Natural killer cell treated with Interleukin-12 subunit alpha and Interleukin-12 subunit beta and Interleukin-15 and Interleukin-18, amount 100 ng/mL, for 72 hours (primary cell): ENCODE measurements around the gene ZC3H12A. TPM values are rescaled to one million over a fixed set of nuclear protein-coding genes. Genes with fewer than 3 reads are reported as not detected.

Source experiments
- ATAC-seq, 2 donors: fragments of 150-1000 bp; cut with Tn5 transposase in 1 of 2; sonication (Bioruptor Pico), chemical (Tn5 transposase) in 1 of 2; 2 replicates each; pipeline ENCODE4 v1.10.0; 2021
- DNase-seq: peaks from one replicate; pipeline ENCODE4 v3.0.0; 2022; ENCODE audit warnings: low spot score
- H3K27ac Mint-ChIP-seq, 2 donors: 1 replicate in 1 of 2; 2 replicates in 1 of 2; pipeline ENCODE4 v1.8.0; 2022; ENCODE audit warnings: mixed read lengths in 2 of 2, mild to moderate bottlenecking in 1 of 2, moderate library complexity in 1 of 2
- H3K27me3 Mint-ChIP-seq, 2 donors: 1 replicate in 1 of 2; 2 replicates in 1 of 2; pipeline ENCODE4 v1.8.0; 2022; ENCODE audit warnings: mixed read lengths in 2 of 2
- H3K36me3 Mint-ChIP-seq: one replicate; pipeline ENCODE4 v1.8.0; 2022; ENCODE audit warnings: mixed read lengths
- H3K4me1 Mint-ChIP-seq, 2 donors: 1 replicate in 1 of 2; 2 replicates in 1 of 2; pipeline ENCODE4 v1.8.0; 2022; ENCODE audit warnings: low read depth in 2 of 2, mixed read lengths in 2 of 2, mild to moderate bottlenecking in 1 of 2
- H3K4me3 Mint-ChIP-seq: one replicate; pipeline ENCODE4 v1.8.0; 2022; ENCODE audit warnings: mixed read lengths
- H3K9me3 Mint-ChIP-seq: 2 replicates; pipeline ENCODE4 v1.8.0; 2022; ENCODE audit warnings: mixed read lengths
- total RNA-seq, 2 donors: library from RNA; stranded (reverse); gene quantifications; one replicate each; pipeline ENCODE4 v1.2.3, GENCODE V29; 2022

Gene ZC3H12A
- total RNA-seq, 2 donors from 2014 or later, result 109 to 198 TPM

- Mint-ChIP-seq H3K36me3 (no peaks in the 10 kb centered on the region), H3K4me3 (no peak overlapping the region)
These were observed 32.2 kb upstream of the ZC3H12A start for GRCh38 chr1:37442139-37442538.

GRCh38 chr1:37442644-37443043 lies 31.7 kb upstream of the ZC3H12A start:
- Mint-ChIP-seq H3K36me3 (no peaks in the 10 kb centered on the region), H3K4me1 (no peaks in the 10 kb centered on the region), H3K27ac (no peak overlapping the region), H3K4me3 (no peak overlapping the region), H3K27me3 (peaks cover 12 to 22% of the 10 kb centered on the region in 2 donors), H3K9me3 (no peaks in the 10 kb centered on the region)
- DNase-seq (no peak), ATAC-seq (no peak)

More at GRCh38 chr1:37442139-37442538, 32.2 kb upstream of the ZC3H12A start:
- DNase-seq (no peak), ATAC-seq (no peak)
- Mint-ChIP-seq H3K4me1 (no peaks in the 10 kb centered on the region), H3K9me3 (no peaks in the 10 kb centered on the region), H3K27ac (no peak overlapping the region), H3K27me3 (peaks cover 12 to 22% of the 10 kb centered on the region in 2 donors)

- peaks cover 0 to 9% of the 10 kb centered on the region in 2 donors for H3K4me1 Mint-ChIP-seq
- DNase-seq (no peak), ATAC-seq (no peak)
- no peak overlapping the region for H3K4me3 Mint-ChIP-seq
- no peaks in the 10 kb centered on the region for H3K36me3 Mint-ChIP-seq
- no peak overlapping the region for H3K27ac Mint-ChIP-seq
- peaks cover 9 to 22% of the 10 kb centered on the region in 2 donors for H3K27me3 Mint-ChIP-seq
- H3K9me3 Mint-ChIP-seq, result no peaks in the 10 kb centered on the region
These were observed 27.5 kb upstream of the ZC3H12A start for GRCh38 chr1:37446874-37447273.

DNA sequence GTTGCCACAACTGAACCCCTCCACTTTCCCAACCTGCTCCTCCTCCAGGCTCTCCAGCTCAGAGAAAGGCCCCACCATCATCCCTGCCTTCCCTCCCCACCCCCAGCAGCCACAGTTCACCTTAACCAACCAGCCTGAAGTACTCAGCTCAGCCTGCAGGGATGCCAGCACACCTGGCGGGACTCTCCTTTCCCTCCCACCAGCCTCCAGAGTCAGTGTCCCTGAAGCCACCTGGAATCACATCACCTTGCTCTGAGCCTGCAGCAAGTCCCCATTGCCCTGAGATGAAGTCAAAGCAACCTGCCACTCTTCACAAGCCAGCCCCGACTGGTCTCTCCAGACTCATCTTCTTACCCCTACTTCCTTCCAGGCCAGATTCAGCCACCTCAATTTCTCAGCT lies 26.2 kb upstream of the ZC3H12A start:
- ATAC-seq, result no peak
- Mint-ChIP-seq H3K27me3 (peaks cover 4 to 12% of the 10 kb centered on the region in 2 donors), H3K9me3 (no peaks in the 10 kb centered on the region), H3K4me1 (peaks cover 0 to 9% of the 10 kb centered on the region in 2 donors), H3K4me3 (no peak overlapping the region), H3K36me3 (no peaks in the 10 kb centered on the region), H3K27ac (no peak overlapping the region)
- no peak for DNase-seq

GRCh38 chr1:37448691-37449417 lies 25.5 kb upstream of the ZC3H12A start:
- H3K27me3 Mint-ChIP-seq, result peaks cover 4 to 11% of the 10 kb centered on the region in 2 donors
- H3K9me3 Mint-ChIP-seq, result no peaks in the 10 kb centered on the region
- peaks cover 0 to 9% of the 10 kb centered on the region in 2 donors for H3K4me1 Mint-ChIP-seq
- ATAC-seq (no peak), DNase-seq (no peak)
- H3K4me3 Mint-ChIP-seq, result no peak overlapping the region
- no peak overlapping the region for H3K27ac Mint-ChIP-seq
- H3K36me3 Mint-ChIP-seq, result no peaks in the 10 kb centered on the region

GRCh38 chr1:37449936-37450335 lies 24.4 kb upstream of the ZC3H12A start:
- DNase-seq (no peak), ATAC-seq (peak; percentile 49 to 59)
- Mint-ChIP-seq H3K4me3 (peak overlapping the region; percentile 25), H3K9me3 (no peaks in the 10 kb centered on the region), H3K27ac (peak overlapping the region in 1 of 2 donors; percentile 51), H3K36me3 (no peaks in the 10 kb centered on the region), H3K27me3 (peaks cover 4 to 11% of the 10 kb centered on the region in 2 donors), H3K4me1 (peaks cover 5 to 14% of the 10 kb centered on the region in 2 donors)

- Mint-ChIP-seq H3K27ac (peak overlapping the region in 1 of 2 donors; percentile 56), H3K9me3 (no peaks in the 10 kb centered on the region), H3K36me3 (no peaks in the 10 kb centered on the region), H3K4me1 (peaks cover 7 to 16% of the 10 kb centered on the region in 2 donors), H3K4me3 (no peak overlapping the region), H3K27me3 (no peaks in the 10 kb centered on the region)
- DNase-seq (no peak), ATAC-seq (no peak)
These were observed 22.0 kb upstream of the ZC3H12A start for GRCh38 chr1:37452416-37452815.

GRCh38 chr1:37453647-37454046 lies 20.7 kb upstream of the ZC3H12A start:
- H3K9me3 Mint-ChIP-seq, result no peaks in the 10 kb centered on the region
- H3K36me3 Mint-ChIP-seq, result no peaks in the 10 kb centered on the region
- DNase-seq (no peak), ATAC-seq (no peak)
- peak overlapping the region in 1 of 2 donors; percentile 56 for H3K27ac Mint-ChIP-seq
- H3K4me1 Mint-ChIP-seq, result peaks cover 7 to 16% of the 10 kb centered on the region in 2 donors
- no peaks in the 10 kb centered on the region for H3K27me3 Mint-ChIP-seq
- no peak overlapping the region for H3K4me3 Mint-ChIP-seq

DNA sequence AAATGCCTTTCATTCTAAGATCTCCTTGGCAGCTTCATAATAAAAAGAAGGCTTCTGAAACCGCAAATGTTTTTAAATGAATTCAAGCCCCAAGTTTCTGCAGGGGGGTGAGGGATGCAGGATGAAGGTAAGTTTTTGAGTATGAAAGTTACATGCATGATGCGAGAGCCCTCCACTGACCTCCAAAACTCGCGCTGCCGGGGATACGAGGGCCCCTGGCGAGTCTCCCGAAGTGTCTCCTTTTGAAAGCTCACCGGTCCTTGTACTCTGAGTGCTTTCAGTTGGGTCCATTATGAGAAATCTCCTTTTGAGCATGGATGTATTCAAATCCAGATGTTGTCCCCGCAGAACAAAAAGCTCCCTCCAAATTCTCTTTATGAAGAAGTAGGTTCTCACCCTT lies 18.9 kb upstream of the ZC3H12A start:
- Mint-ChIP-seq H3K4me1 (peaks cover 7% of the 10 kb centered on the region in 2 donors), H3K9me3 (no peaks in the 10 kb centered on the region), H3K36me3 (no peaks in the 10 kb centered on the region), H3K27me3 (no peaks in the 10 kb centered on the region), H3K4me3 (no peak overlapping the region), H3K27ac (no peak overlapping the region)
- DNase-seq (no peak), ATAC-seq (no peak)

DNA sequence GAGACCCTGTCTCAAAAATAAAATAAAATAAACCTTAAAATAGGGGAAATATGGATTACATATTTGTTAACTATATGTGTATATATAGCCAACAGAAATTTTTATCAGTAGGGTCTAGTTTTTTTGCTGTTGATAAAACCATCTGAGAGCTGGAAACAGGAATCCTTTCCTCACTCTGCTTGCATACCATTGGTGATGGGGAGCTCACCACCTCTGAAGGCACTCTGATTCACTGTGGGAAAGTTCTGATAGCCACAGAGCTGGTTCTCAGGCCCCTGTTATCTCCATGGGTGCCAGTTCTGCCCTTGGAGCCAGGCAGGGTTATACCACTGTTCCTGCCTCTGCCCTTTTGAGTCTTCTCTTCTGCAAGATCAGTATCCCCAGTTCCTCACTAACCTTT lies 17.8 kb upstream of the ZC3H12A start:
- Mint-ChIP-seq H3K27ac (no peak overlapping the region), H3K4me1 (peaks cover 7% of the 10 kb centered on the region in 2 donors)

GRCh38 chr1:37458551-37458950 lies 15.8 kb upstream of the ZC3H12A start:
- peaks cover 7% of the 10 kb centered on the region in 2 donors for H3K4me1 Mint-ChIP-seq
- no peaks in the 10 kb centered on the region for H3K36me3 Mint-ChIP-seq
- ATAC-seq (no peak), DNase-seq (no peak)
- no peak overlapping the region for H3K4me3 Mint-ChIP-seq
- no peaks in the 10 kb centered on the region for H3K27me3 Mint-ChIP-seq
- no peaks in the 10 kb centered on the region for H3K9me3 Mint-ChIP-seq
- H3K27ac Mint-ChIP-seq, result no peak overlapping the region

More for the DNA sequence above, 17.8 kb upstream of the ZC3H12A start:
- no peaks in the 10 kb centered on the region for H3K36me3 Mint-ChIP-seq
- no peak overlapping the region for H3K4me3 Mint-ChIP-seq
- H3K9me3 Mint-ChIP-seq, result no peaks in the 10 kb centered on the region
- H3K27me3 Mint-ChIP-seq, result no peaks in the 10 kb centered on the region
- ATAC-seq (no peak), DNase-seq (no peak)

GRCh38 chr1:37461698-37462436 lies 12.5 kb upstream of the ZC3H12A start:
- H3K4me1 Mint-ChIP-seq, result no peaks in the 10 kb centered on the region
- no peak for ATAC-seq
- no peak for DNase-seq
- H3K9me3 Mint-ChIP-seq, result no peaks in the 10 kb centered on the region
- H3K4me3 Mint-ChIP-seq, result no peak overlapping the region
- no peaks in the 10 kb centered on the region for H3K36me3 Mint-ChIP-seq
- no peaks in the 10 kb centered on the region for H3K27me3 Mint-ChIP-seq
- H3K27ac Mint-ChIP-seq, result no peak overlapping the region

DNA sequence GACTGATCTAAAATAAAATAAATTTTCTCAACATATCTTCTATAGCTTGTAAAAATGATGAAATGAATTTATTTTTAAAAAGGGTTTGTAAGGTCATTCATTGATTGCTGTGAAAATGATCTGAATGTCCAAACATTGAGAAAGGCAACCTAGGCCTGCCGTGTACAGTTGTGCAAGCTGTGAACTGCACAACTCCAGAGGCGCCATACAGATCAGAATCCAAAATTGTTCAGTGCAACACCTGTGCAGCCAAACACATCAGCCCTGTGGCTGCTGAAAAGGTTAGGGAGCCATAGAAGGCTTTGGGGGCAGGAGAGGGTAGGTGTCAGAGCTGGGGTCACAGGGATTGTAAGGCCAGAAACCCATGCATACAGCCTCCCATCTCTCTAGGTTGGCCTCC lies 9.9 kb upstream of the ZC3H12A start:
- Mint-ChIP-seq H3K27ac (no peak overlapping the region), H3K9me3 (no peaks in the 10 kb centered on the region), H3K36me3 (no peaks in the 10 kb centered on the region), H3K4me3 (no peak overlapping the region), H3K27me3 (no peaks in the 10 kb centered on the region), H3K4me1 (peaks cover 2 to 4% of the 10 kb centered on the region in 2 donors)
- ATAC-seq (no peak), DNase-seq (no peak)
